A549 treated with CpdA at 1 μM for 4 hours (cell line): ENCODE measurements around the gene MUSTN1. TPM values are rescaled to one million over a fixed set of nuclear protein-coding genes. Genes with fewer than 3 reads are reported as not detected.

ENCODE experiments used
- total RNA-seq: library from RNA; stranded (reverse); fragments of 200-300 nt; extraction: Qiagen RNA extraction; gene quantifications from 5 replicates; pipeline ENCODE4 v1.2.3, GENCODE V29; 2022; ENCODE audit warnings: low read depth

The MUSTN1 gene
- 0.52 TPM in 1 of 5 replicates, not detected in the others for total RNA-seq

DNA sequence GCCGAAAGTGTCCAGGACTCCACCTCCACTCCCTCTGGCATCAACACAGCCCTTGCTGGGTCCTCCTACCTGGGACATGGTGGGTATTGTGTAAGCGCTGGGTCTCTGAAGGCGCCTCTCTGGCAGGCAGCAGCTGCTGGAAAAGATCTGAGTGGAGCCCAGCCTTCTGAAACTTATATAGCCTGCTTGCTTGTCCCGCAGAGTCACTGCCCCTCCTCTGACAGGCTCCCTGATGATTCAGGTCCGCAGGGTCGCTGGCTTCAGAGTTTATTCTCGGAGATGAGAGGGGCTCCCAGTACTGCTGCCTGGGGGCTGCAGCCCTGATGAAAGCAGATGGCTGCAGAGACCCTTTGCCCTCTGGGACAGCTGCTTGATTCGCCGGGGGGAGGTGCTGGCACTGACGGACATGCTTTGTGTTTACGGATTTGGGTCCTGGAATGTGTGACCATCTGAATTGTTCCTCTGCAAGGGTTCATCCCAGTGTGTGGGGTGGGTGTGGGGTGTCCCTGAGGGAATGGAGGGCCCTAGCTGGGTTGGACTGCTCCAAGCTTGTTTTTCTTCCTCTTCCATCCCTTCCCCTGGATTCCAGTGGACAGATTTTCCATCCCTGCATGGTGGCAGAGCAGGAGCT lies at the start of gene MUSTN1:
MUSTN1 (minus strand) TSS at position 149 of the 631 bp plus-strand sequence; CDS start at position 78, 71 bp downstream.

DNA sequence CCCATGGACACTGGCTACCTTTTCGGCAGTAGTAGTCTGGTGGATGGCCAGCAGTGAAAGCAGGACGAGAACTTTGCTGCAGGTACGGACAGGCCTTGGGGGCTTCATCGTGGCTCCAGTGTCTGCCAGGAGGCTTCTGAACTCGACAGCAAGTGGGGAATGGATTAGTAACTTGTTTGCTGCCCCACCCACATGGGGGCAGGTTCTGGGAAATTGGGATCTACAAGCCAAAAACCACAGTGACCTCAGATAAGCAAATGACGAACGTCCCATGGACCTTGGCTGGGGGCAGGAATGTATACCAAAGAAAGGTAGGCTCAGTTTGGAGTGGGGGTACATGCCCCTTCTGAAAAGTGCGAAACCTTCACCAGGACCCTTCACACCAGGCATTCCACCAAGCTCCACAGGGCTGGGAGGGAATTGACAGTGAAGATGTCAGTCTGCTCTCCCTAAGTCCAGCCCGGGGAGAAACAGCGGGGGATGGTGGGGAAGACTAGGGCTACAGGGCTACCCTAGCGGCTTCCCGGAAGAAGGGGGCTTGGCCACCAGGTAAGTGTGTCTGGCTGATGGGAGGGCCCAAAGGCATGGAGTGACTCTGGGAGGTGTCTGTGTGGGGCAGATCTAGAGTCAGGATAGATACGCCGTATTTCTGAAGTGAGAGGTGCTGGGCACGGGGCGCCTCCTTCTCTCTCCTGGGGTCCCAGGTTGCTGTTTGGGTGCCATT lies 4.1 kb downstream of the MUSTN1 start, which contains the start of gene ITIH4:
ITIH4 (minus strand) TSS at position 138 of the 724 bp plus-strand sequence; CDS start at position 108, 30 bp downstream.

DNA sequence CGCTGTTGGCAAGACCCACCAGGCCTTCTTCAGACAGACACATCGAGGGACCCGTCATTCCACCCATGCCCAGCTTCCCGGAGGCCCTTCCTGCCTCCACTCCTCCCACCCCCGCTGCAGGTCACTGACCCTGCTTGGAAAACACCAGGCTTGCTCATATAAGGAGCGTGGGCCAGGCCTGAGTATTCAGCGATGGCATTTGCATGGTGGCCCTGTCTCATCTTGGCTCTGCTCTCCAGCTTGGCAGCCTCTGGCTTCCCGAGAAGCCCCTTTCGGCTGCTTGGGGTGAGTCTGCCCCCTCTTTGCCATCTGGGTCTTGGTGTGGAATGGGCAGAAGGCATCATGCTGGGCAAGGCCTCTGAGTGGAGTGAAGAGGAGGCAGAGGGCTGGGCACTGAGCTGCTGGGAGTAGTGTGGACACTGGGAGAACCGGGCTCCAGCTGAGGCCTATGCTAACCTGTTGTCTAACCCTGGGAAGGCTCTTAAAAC lies 40.2 kb downstream of the MUSTN1 start, which contains the start of gene ITIH3:
ITIH3 (plus strand) TSS at position 185 of the 488 bp plus-strand sequence; CDS start at position 193, 8 bp downstream.

Other genes with a start within 250 kb of the MUSTN1 start
- gene PBRM1, start 149.1 kb downstream of the MUSTN1 start, total RNA-seq: 11.2 to 15.4 TPM (median 15.0 TPM) in 5 replicates
- gene GNL3, start 149.0 kb downstream of the MUSTN1 start, total RNA-seq: 96.1 to 184 TPM (median 103 TPM) in 5 replicates
- gene GLT8D1, start 129.2 kb downstream of the MUSTN1 start, total RNA-seq: 34.1 to 43.1 TPM (median 37.2 TPM) in 5 replicates
- 138 to 175 TPM (median 157 TPM) in 5 replicates for gene SPCS1, start 128.9 kb downstream of the MUSTN1 start, total RNA-seq
- 11.2 to 17.8 TPM (median 14.1 TPM) in 5 replicates for gene NEK4, start 64.1 kb downstream of the MUSTN1 start, total RNA-seq
- not detected in 5 replicates for gene ITIH1, start 57.4 kb downstream of the MUSTN1 start, total RNA-seq
- 0.05 to 0.24 TPM in 2 of 5 replicates, not detected in the others for gene ITIH3, start 40.2 kb downstream of the MUSTN1 start, total RNA-seq
- gene ITIH4, start 4.3 kb downstream of the MUSTN1 start, total RNA-seq: 0.45 to 1.4 TPM (median 0.69 TPM) in 5 replicates
- gene STIMATE, start 62.5 kb upstream of the MUSTN1 start, total RNA-seq: 6.7 to 9.6 TPM (median 8.7 TPM) in 5 replicates
- 7.2 to 9.3 TPM (median 7.8 TPM) in 5 replicates for gene SFMBT1, start 211.1 kb upstream of the MUSTN1 start, total RNA-seq